Skin epidermis (tissue), 12 donors: ENCODE results near the gene MEX3C.
A peak's percentile ranks its signal among the peaks of the same experiment; 100 is the strongest.

ENCODE experiments used
- H3K27ac ChIP-seq, 21 experiments: fragments of 200-600 bp; sonication (generic) in 11 of 21; one replicate each; pipeline ENCODE4 v1.5.0; 2020; ENCODE audit warnings: mild to moderate bottlenecking in 3 of 21, inconsistent platforms in 2 of 21, moderate library complexity in 2 of 21
- H3K4me3 ChIP-seq, 7 experiments: fragments of 200-600 bp; sonication (generic) in 2 of 7; one replicate each; pipeline ENCODE4 v1.5.0; 2020; ENCODE audit warnings: inconsistent platforms in 2 of 7, mild to moderate bottlenecking in 2 of 7, moderate library complexity in 1 of 7

The MEX3C gene

GRCh38 chr18:51132256-51132935, 65.1 kb downstream of the MEX3C start:
- Histone ChIP-seq H3K4me3 (no peak overlapping the region), H3K27ac (peak overlapping the region in 1 of 21 experiments; percentile 5)

- Histone ChIP-seq H3K27ac (no peak overlapping the region), H3K4me3 (no peak overlapping the region)
Observed at GRCh38 chr18:51128533-51128932, 68.9 kb downstream of the MEX3C start.

DNA sequence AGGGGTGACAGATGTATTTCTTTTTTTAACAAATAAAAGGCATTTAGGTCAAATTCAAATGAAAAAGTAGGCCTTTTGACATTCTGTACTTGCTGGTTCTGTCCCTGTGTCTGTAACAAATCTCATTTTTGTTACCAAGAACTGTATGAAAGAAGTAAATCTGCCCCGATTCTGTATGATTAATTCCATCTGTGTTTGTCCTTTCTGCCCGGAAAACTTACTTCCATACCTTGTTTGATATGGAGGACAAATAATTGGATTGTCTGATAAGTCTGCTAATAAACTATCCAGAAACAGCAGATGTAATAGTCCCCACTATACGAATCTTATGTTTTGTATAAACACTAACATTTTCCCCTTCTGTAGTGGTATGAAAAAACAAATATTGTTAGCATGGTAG, 69.8 kb downstream of the MEX3C start:
- H3K27ac ChIP-seq = no peak overlapping the region
- no peak overlapping the region for H3K4me3 ChIP-seq

DNA sequence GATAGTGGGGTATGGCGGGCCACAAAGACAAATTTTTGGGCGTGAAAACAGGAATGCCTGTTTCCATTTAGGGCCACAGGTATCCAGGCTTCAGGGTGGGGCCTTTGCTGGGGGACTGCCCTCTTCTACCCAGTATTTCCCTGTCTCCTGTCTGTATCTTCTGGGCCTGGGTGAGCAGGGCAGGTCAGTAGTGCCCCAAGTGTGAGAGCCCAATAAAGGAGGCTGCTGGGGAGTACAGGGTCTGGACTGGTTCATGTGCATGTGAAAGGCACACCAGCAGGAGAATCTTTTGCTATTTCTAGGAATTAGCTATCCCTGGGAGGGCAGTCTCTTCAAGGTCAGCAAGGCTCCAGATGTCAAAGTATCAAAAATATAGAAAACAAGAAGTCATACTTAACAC, 71.5 kb downstream of the MEX3C start:
- Histone ChIP-seq H3K27ac (no peak overlapping the region), H3K4me3 (no peak overlapping the region)
